D341Med (cell line): ENCODE data around the gene SAV1.

Source experiments
- DNase-seq: peaks from one replicate; pipeline ENCODE4 v3.0.0; 2012; ENCODE audit warnings: low spot score

SAV1 gene

DNA sequence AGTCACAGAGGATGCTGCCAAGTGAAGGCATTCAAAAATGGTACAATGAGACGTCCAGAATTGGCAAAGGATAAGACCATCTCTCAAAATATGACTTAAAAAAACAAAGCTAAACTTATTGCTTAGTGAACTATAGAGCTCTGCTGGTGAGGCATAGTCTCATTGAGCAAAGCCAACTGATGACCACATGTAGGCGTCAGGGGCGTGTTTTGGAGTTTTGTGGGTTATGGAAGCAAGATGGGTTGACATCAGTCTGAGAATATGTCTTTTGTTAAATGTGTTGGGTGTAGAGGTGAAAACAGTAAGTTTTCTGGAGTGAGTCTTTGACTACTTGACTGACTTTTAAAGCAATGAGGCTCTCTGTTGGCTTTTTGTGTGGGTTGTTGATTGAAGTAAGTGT lies 60.9 kb downstream of the SAV1 start:
- DNase-seq = no peak

DNA sequence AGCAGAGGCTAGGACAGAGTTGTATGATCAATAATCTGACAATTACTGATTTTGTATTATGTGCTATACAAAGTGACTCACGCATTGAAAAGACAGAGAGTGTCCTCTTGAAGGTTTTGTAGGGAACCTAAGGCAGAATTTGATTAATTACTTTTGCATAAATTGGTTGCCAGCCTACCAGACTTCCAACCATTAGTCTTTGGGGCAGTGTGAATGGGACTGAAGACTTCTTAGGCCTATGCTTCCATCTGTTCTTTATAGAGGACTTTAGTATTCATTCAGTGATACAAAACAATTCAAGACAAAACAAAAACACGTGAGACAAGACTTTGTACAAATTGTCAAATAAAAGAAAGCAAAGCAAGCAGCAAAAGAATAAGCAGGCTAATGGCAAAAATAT lies 61.6 kb downstream of the SAV1 start:
- DNase-seq = no peak

DNA sequence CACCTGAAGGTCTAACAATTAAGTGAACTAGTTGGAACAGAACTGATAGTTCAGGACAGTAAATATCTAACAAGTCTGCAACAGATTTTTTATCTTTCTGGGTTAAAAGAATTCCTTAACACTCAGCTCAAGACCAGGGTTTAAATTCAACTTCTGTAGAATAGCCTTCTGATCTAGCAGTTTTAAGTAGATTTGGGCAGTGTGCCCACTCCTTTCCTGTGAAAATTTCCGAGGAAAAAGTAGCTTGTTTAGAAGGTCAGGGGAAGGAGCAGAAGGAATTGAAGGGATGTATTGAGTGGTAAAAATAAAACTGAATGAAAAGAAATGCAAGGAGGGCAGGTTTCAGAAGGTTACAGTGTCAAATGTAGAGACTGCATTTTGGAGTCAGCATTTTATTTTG lies 62.3 kb downstream of the SAV1 start:
- DNase-seq = no peak

DNA sequence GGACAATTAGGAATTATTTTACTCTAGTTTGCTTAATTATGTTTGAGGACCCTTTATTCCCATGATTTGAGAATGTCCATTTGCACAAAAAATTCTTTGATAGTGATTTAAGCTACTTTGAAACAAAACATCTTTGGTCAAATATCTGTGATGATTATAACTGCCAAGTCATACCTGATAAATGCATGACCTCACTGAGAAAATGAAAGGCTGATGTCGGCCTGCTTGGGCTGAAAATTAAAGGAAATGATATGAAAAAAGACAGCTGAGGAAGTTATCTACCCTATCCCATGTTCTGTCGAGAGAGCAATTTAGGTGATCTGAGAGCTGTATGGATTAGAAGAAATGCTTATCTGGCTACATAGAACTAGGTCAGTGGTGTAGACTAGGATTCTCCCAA lies 64.5 kb downstream of the SAV1 start:
- DNase-seq = no peak

DNA sequence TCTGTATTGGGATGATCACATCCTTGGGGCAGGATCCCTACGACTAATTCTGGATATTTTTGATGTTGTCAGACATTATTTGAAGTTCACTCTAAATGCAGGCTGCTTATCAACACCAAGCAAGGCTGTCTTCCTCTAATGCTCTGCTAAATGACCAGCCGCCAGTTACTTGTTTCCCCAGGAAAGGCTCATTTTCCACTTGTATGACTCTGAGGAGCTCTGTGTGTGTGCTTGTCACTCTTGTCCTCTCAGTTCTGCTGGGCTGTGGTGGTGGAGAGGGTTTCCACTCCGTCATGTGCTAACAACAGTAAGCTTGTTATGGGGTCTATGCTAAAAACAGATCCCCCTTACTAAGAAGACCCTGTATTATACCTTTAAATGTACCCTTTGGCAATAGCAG lies 66.1 kb downstream of the SAV1 start:
- no peak for DNase-seq

DNA sequence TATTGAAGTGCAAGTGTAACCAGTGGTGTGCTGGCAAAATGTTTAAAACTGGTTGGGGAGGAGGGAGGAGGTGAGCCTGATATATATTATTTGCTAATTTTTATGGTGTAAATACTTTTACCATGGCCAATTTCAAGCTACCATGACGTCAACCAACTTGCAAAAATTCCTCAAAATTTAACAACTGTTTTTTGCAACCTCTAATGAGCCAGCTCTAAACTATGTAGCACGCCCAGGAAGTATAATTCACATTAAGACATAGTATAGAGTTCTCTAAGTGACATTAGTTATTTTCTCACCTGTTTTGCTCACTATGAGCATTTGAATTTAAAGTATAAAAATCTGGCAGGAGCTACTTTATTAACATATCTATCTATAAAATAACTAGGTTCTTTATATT lies 66.7 kb downstream of the SAV1 start:
- DNase-seq = no peak

DNA sequence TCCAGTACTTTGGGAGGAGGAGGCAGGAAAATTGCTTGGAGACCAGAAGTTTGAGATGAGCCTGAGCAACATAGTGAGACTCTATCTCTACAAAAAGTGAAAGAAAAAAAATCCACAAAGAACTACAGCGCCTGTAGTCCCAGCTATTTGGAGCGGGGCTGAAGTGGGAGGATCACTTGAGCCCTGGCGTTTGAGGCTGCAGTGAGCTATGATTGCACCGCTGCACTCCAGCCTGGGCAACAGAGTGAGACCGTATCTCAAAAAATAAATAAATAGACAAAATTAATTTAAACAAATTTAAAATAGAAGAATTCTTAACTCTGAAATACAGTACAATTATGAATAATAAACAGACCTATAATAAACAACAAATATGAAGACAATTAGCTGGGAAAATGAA lies 67.3 kb downstream of the SAV1 start:
- no peak for DNase-seq

DNA sequence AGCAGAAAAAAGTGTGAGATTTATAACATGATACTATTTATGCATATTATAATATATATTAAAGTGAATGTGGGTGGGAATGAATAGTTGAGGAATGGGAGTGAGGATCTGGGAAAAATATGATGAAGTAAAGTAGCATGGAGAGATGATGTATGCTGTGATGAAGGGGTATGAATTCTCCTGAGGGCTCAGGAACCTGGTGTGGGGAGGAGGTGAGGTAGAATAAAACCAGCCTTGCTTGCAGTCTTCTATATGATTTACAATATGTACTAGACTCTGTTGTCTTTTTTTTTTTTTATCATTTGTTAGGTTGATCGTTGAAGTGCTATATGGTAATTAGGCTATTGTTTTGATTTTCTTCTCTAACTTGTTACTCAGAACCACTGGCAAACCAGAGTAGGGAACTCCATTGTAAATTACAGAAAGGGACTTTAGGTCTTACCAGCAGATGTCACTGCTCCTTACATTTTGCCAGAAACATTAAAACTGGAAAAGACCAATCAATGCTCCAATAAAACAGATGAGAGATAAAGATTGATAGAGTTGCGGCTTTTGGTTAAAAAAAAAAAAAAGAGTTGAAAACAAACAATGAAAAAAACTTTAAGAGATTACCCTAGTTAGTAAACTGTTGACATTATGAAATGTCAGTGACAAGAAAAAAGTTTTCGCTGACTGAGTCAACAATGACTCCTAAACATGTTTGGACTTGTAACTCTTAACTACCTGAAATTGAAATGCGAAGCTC lies 68.2 kb downstream of the SAV1 start:
- DNase-seq = peak; percentile 30

DNA sequence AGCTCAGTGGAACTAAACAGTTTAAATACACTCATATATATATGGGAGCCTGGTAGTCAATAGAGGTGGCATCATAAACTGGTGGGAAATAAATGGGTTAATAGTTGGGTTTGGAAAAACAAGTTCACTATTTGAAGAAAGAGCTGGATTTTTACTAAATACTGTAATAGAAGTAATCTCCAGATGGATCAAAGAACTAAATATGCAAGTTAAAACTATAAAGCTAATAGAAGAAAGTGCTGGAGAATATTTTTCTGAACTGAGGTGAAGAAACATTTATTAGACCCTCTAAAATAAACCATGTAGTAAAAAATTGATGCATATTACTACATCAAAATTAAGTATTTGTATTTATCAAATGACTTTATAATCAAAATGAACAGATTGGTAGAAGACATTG lies 69.3 kb downstream of the SAV1 start:
- DNase-seq = no peak

DNA sequence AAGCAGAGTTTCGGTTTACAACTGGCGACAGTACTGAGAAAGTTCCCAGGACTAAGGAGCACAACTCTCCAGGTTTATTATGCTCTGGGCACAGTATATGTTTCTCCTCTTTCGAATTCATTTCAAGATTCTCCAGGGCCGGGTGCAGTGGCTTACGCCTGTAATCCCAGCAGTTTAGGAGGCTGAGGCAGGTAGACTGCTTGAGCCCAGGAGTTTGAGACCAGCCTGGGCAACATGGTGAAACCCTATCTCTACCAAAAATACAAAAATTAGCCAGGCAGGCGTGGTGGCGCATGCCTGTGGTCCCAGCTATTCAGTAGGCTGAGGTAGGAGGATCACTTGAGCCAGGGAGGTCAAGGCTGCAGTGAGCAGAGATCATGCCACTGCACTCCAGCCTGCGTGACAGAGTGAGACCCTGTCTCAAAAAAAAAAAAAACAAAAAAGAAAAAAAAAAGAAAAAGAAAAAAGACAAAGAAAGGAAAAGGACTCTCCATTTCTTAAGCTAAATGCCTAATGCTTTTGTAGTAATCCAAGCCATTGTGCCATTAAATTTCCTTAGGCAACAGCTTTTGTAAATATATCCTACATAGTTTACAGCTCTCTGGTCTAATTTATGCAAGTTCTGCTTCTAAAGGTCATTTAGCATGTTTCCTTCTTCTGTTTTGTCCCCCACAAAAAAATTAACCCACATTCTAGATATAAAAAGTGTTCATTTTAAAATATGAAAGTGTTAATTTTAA lies 73.4 kb downstream of the SAV1 start:
- DNase-seq = no peak

DNA sequence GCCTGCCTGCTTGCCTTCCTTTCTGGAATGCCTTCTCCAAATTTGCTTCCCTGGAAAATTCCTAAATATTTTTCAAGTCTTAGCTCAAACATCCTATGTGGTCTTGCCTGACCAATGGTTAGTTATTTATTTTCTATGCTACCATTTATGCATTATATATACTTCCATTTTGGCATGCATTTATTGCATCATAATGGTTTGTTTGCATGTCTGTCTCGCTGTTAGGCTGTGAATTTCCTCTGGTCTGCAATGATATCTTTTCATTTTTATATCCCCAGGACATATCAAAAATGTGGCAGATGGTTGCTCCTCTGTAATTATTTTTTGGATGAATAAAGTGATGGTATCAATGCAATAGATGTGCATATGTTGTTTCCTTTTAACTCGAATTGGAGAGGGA lies 77.6 kb downstream of the SAV1 start:
- no peak for DNase-seq
